GM19193 (cell line): ENCODE data around the gene PLCB2.

Experiments
- POLR2A ChIP-seq: IDR thresholded peaks from 4 replicates; pipeline ENCODE4 v1.6.1; 2011; ENCODE audit not compliant: insufficient read depth, insufficient read length; ENCODE audit errors: extremely low read depth

Gene PLCB2

DNA sequence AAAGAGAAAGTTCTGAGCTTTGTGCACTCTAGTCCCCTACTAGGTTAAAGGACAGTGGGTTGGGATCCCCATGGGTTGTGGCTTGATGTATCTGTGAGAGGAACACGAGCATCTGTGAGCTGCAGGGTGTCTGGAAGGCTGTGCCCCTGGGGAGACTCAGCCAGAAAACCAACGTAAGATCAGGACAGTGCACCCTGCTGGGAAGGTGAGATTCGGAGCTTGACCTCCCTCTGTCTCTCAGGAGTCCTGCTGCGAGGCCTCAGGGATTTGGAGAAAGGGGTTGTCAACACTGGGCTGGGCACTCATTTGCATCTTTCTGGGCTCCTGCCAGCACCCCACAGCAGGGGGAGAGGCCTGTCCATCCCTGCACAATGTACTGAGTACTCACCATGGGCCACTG lies 40.1 kb downstream of the PLCB2 start:
- TF ChIP-seq POLR2A = no peak

DNA sequence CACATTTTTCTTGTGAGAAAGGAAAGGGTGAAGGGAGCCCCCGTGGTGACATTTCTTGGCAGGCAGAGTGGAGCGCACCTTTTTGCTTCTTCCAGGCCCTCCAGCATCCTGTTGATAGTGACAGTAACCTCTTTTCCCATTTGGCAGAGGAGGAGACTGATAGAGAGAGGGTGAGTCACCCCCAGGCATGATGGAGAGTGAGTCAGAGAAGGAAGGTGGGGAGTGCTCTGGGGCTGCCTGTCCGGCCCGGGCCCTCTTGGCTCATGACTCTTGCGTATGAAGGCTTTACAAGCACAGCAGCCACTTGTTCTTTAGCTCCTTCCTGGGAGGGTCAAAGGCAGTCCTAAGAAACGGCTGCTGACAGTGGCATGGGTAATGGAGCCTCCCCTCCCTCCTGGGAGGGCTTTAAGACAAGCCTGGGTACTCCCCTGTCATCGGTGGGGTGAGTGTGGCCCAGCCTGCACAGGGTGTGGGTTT lies 40.9 kb downstream of the PLCB2 start:
- TF ChIP-seq POLR2A = no peak

DNA sequence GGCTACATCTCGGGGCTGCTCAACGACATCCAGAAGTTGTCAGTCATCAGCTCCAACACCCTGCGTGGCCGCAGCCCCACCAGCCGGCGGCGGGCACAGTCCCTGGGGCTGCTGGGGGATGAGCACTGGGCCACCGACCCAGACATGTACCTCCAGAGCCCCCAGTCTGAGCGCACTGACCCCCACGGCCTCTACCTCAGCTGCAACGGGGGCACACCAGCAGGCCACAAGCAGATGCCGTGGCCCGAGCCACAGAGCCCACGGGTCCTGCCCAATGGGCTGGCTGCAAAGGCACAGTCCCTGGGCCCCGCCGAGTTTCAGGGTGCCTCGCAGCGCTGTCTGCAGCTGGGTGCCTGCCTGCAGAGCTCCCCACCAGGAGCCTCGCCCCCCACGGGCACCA lies 41.9 kb downstream of the PLCB2 start:
- TF ChIP-seq POLR2A = no peak

DNA sequence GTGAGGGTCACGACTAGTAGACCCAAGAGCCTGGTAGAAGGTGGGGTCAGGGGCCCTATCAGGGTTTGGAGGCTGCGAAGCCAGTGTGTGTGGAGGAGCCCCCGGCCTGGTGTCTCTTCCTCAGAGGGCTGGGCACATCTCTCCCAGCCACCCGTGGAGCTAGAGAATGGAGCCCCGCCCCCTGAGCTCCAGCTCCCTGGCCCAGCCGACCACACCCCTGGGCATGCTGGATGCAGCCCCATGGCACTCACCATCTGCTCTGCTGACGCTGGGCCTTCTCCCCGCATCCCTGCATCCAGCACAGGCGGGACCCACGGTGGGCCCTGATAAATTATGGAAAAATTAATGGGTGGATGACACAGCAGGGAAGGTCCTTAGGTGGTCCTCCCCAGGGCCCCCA lies 42.4 kb downstream of the PLCB2 start:
- TF ChIP-seq POLR2A = no peak

- TF ChIP-seq POLR2A = no peak
These were observed 43.2 kb downstream of the PLCB2 start for GRCh38 chr15:40264321-40265153.

DNA sequence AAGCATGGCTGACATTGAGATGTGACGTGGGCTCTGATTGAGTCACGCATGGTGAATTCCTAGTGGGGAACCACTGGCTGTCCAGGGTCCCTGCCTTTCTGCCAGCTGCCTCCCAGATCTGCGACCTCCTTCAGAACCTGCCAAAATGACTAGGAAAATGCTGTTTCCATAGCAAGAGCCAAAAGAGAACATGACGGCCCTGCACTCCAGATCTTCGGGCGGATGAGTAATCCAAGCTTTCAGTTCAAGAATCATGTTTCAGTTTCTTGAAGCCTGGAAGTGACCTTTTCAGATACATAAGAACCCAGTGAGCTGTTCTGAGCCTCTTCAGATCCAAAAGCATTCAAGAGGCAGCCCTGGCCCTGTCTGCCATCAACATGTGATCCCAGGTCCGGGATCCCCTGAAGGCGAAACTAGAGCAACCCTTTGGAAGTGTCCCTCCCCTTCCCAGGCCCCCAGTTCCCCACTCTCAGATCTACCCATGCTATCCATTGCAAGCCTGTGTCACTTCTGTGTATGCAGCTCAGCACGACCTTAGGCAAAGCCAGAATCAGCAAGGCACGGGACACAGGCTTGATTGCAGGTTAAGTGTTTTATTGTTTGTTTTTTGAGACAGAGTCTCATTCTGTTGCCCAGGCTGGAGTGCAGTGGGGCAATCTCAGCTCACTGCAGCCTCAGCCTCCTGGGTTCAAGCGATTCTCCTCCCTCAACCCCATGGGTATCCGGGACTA lies 44.5 kb downstream of the PLCB2 start:
- TF ChIP-seq POLR2A = no peak

- no peak for TF ChIP-seq POLR2A
These were observed 48.7 kb downstream of the PLCB2 start for GRCh38 chr15:40259021-40259420.

GRCh38 chr15:40258544-40258943 lies 49.2 kb downstream of the PLCB2 start:
- no peak for TF ChIP-seq POLR2A

DNA sequence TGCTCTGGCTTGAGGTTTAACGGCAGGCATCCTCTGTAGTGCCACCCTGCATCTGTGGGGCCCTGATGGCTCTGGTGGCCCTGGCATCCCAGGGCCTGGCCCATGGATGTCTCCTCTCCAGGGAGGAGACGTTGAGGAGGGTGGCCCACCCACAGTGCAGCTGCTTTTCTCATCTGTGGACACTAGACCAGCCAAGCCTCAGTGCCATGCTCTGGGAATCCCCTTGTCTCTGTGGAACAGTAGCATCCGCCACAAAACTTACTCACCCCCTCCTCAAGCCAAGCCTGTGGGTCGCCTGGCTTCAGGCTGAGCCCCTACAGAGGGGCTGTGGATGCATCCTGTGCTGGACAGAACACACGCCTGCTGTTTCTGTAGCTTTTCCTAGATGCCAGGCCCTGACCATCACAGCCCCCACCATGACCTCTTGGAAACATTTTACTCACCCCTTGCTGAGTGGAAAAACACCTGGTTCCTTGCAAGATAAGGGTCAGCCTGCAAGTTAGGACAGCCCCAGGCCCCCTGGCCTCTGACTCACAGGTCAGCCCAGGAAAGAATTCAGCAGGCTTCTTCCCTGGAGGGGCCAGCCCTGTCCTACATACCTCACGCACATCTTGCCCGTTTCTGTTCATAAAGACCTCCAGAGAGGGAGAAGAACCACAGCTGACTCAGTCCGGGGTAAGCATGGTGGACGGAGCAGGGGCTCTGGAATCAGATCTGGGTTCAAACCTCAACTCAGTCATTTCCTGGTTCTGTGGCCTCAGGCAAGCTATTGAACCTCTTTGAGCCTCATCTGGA lies 49.9 kb downstream of the PLCB2 start:
- TF ChIP-seq POLR2A = no peak

GRCh38 chr15:40256638-40257235 lies 51.0 kb downstream of the PLCB2 start:
- TF ChIP-seq POLR2A = no peak

DNA sequence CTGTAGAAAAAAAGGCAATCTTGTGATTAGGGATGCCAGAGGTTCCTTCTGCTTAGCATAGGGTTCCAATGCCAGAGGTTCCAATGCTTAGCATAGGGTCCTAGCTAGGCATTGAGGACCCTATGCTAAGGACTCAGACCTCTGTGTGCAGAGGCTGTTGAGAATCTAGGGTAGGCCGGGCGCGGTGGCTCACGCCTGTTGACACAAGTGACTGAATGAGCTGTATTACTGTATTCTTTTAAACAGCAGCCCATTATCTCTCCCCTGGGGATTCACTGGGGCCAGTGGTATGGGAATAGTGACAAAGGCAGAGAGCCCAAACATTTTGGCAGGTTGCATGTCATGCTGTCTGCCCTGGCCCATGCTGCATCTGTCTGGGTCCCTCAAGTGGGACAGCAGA lies 52.7 kb downstream of the PLCB2 start:
- no peak for TF ChIP-seq POLR2A

DNA sequence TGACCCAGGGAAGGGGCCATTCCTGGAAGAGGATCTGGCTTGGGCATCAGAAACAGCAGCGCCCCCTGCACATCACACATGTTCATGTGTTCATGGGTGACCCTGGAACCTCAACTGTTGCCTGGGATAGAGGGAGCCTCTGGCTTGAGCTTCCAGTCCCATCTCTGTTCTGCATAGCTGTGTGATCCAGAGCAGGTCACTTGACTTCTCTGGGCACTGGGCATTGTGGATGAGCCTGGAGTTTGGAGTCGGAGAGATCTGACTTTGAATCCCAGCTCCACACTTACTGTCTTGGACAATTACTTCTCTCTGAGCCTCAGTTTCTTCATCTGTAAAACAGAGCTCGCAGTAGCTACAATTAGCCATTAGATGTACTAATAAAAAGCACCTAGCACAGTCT lies 53.3 kb downstream of the PLCB2 start:
- no peak for TF ChIP-seq POLR2A

DNA sequence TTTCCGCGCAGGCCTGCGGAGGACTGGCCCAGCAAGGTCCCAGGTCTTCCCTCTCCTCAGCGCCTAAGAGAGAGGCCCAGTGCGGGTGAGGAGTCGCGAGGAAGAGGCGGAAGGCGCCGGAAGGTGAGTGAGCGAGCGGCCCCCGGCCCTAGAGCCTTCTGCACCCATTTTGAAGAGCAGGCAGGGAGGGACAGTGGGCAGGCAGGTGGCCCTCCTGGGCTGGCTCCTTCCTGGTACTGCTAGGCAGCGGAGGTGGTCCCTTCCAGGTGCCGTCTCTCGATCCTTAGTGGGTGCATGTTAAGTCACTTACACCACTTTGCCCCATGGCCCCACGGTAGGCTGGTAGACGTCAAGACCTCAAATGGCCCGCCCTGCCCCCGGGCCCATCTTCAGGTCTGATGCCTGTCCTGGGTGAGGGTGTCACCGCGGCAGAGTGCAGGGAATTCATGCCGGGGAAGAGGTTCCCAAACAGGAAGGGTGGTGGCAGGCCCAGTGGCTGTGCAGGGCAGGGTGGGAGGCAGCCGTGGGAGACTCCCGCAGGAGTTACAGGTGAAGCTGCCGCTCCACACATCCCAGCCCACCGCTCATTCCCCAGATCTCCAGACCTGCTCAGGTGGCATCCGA lies 54.5 kb downstream of the PLCB2 start:
- no peak for TF ChIP-seq POLR2A

DNA sequence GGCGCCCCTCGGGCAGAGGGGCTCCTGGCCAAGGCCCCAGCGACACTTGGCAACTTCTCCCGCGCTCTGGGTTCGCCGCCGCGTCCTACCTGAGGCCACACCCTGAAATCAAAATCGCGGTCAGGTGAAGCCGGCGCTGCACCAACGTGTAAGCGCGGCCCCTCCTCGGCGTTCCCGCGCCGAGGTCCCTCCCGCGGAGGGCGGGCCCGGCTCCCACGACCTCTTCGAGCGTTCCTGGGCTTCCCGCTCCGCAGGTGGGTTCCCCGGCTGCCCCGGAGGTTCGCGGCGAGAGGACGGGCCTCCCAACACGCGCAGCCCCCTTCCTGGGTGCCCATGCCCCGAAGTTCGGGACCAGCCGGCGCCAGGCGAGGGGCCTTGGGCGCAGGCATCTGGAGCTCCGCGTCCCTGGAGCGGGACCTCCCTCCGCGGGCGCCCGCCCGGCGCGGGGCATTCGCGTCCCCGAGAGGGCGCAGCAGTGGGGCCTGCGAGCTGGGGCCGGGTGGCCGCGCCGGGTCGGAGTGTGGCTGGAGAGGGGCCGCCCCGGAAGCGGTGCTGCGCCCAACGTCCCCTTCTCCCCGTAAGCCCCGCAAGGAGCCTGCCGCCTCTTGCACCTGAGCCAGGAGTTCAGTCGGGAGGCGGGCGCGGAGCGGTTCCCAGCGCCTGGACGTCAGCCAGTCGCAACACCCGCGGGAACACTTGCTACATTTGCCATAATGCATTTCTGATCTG lies 55.1 kb downstream of the PLCB2 start:
- no peak for TF ChIP-seq POLR2A
